Loucy (cell line): ENCODE measurements around the gene SPRYD3.

ENCODE experiments used
- H2AFZ ChIP-seq: fragments of 200-600 bp; sonication (generic); 2 replicates; pipeline ENCODE4 v1.6.0; 2016; ENCODE audit warnings: antibody characterized with exemption, mild to moderate bottlenecking, low read length, moderate library complexity
- H3F3A ChIP-seq: fragments of 200-600 bp; 2 replicates; pipeline ENCODE4 v1.6.0; 2016; ENCODE audit warnings: antibody characterized with exemption, low read depth, mild to moderate bottlenecking
- H3K27me3 ChIP-seq: fragments of 200-600 bp; sonication (generic); 2 replicates; pipeline ENCODE4 v1.6.1; 2014; ENCODE audit warnings: low read length, mild to moderate bottlenecking; ENCODE audit not compliant: insufficient read depth, poor library complexity, severe bottlenecking
- H3K36me3 ChIP-seq: fragments of 200-600 bp; sonication (generic); 2 replicates; pipeline ENCODE4 v1.6.1; 2016; ENCODE audit warnings: low read length; ENCODE audit not compliant: insufficient read depth
- H3K4me1 ChIP-seq: fragments of 200-600 bp; sonication (generic); 2 replicates; pipeline ENCODE4 v1.5.1; 2014; ENCODE audit warnings: low read length, mild to moderate bottlenecking; ENCODE audit not compliant: insufficient read depth, poor library complexity, severe bottlenecking
- H3K4me2 ChIP-seq: fragments of 200-600 bp; sonication (generic); 2 replicates; pipeline ENCODE4 v1.6.0; 2014; ENCODE audit warnings: antibody characterized with exemption, low read length, low read depth, mild to moderate bottlenecking; ENCODE audit not compliant: poor library complexity, severe bottlenecking
- H3K4me3 ChIP-seq: fragments of 200-600 bp; sonication (generic); 2 replicates; pipeline ENCODE4 v1.5.1; 2014; ENCODE audit warnings: low read length, mild to moderate bottlenecking, mixed read lengths; ENCODE audit not compliant: poor library complexity, severe bottlenecking
- H3K79me2 ChIP-seq: fragments of 200-600 bp; sonication (generic); 2 replicates; pipeline ENCODE4 v1.6.1; 2014; ENCODE audit warnings: low read length; ENCODE audit not compliant: insufficient read depth
- H3K9ac ChIP-seq: fragments of 200-600 bp; sonication (generic); 2 replicates; pipeline ENCODE4 v1.6.0; 2014; ENCODE audit warnings: mild to moderate bottlenecking, low read depth, low read length, moderate library complexity; ENCODE audit not compliant: poor library complexity, severe bottlenecking
- H3K9me2 ChIP-seq: fragments of 200-600 bp; sonication (generic); replicated peaks from 2 replicates; pipeline ENCODE4 v1.6.1; 2016; ENCODE audit warnings: low read depth, low read length, mixed read lengths
- H3K9me3 ChIP-seq: fragments of 200-600 bp; sonication (generic); 2 replicates; pipeline ENCODE4 v1.6.1; 2014; ENCODE audit warnings: mild to moderate bottlenecking, antibody characterized with exemption, low read length, low read depth; ENCODE audit not compliant: insufficient read depth
- H4K20me1 ChIP-seq: fragments of 200-600 bp; sonication (generic); 2 replicates; pipeline ENCODE4 v1.6.0; 2014; ENCODE audit warnings: antibody characterized with exemption, low read length, mild to moderate bottlenecking; ENCODE audit not compliant: insufficient read depth, poor library complexity, severe bottlenecking
- CTCF ChIP-seq: fragments of 200-600 bp; sonication (generic); conservative IDR thresholded peaks from 2 replicates; pipeline ENCODE4 v1.5.1; 2014; ENCODE audit warnings: mild to moderate bottlenecking, antibody characterized with exemption, low read length
- EZH2phosphoT487 ChIP-seq: fragments of 200-600 bp; IDR thresholded peaks from 2 replicates; pipeline ENCODE4 v1.6.1; 2018; ENCODE audit warnings: antibody characterized with exemption, mild to moderate bottlenecking, moderate library complexity, borderline replicate concordance

SPRYD3 gene

GRCh38 chr12:53068811-53069585, 10.2 kb downstream of the SPRYD3 start:
- Histone ChIP-seq H3K9me2 (no peaks in the 10 kb centered on the region), H3K4me1 (peaks cover 14% of the 10 kb centered on the region), H3K9me3 (no peaks in the 10 kb centered on the region), H3K4me2 (no peak overlapping the region), H3K4me3 (no peak overlapping the region), H3K27me3 (no peaks in the 10 kb centered on the region), H4K20me1 (no peaks in the 10 kb centered on the region), H3K9ac (no peak overlapping the region), H3K79me2 (no peaks in the 10 kb centered on the region), H2AFZ (no peak overlapping the region), H3K36me3 (peaks cover 7% of the 10 kb centered on the region; the same call in 1 of the 2 replicates), H3F3A (no peaks in the 10 kb centered on the region)
- TF ChIP-seq CTCF: no peak
- TF ChIP-seq EZH2phosphoT487: no peak

GRCh38 chr12:53067993-53068770, 11.0 kb downstream of the SPRYD3 start:
- Histone ChIP-seq H4K20me1 (no peaks in the 10 kb centered on the region), H3K4me3 (no peak overlapping the region), H3K9me2 (no peaks in the 10 kb centered on the region), H3K9me3 (no peaks in the 10 kb centered on the region), H3K4me2 (no peak overlapping the region), H3K4me1 (peaks cover 14% of the 10 kb centered on the region), H3K36me3 (peaks cover 7% of the 10 kb centered on the region; the same call in 1 of the 2 replicates), H2AFZ (no peak overlapping the region), H3F3A (no peaks in the 10 kb centered on the region), H3K9ac (no peak overlapping the region), H3K79me2 (no peaks in the 10 kb centered on the region), H3K27me3 (no peaks in the 10 kb centered on the region)
- TF ChIP-seq CTCF (no peak), EZH2phosphoT487 (no peak)

- Histone ChIP-seq H3K27me3 (no peaks in the 10 kb centered on the region), H3K4me1 (peaks cover 9% of the 10 kb centered on the region), H3K36me3 (peaks cover 7% of the 10 kb centered on the region; the same call in 1 of the 2 replicates), H3K9me3 (no peaks in the 10 kb centered on the region), H3K4me3 (no peak overlapping the region), H3F3A (no peaks in the 10 kb centered on the region), H4K20me1 (no peaks in the 10 kb centered on the region), H3K9me2 (no peaks in the 10 kb centered on the region), H3K4me2 (no peak overlapping the region), H3K79me2 (no peaks in the 10 kb centered on the region), H3K9ac (no peak overlapping the region), H2AFZ (no peak overlapping the region)
- TF ChIP-seq CTCF (no peak), EZH2phosphoT487 (no peak)
These were observed 11.9 kb downstream of the SPRYD3 start for GRCh38 chr12:53067074-53067992.
